BJ (cell line): Measurements from ENCODE around the gene HACD4. TPM values are rescaled to one million over a fixed set of nuclear protein-coding genes. Genes with fewer than 3 reads are reported as not detected.

Experiments used
- CTCF ChIA-PET: fragments of 350-600 bp; formaldehyde crosslinking; extraction: SDS; loops from one replicate; lab custom pipeline; 2021; ENCODE audit warnings: antibody characterized with exemption, inconsistent platforms; lab: Yijun Ruan, JAX
- POLR2A ChIA-PET: fragments of 300-600 bp; sonication (Branson Sonifier 250); formaldehyde crosslinking; extraction: SDS; loops from one replicate; lab custom pipeline; 2021; ENCODE audit warnings: antibody characterized with exemption; lab: Charles Lee
- DNase-seq: peaks from one replicate; pipeline ENCODE4 v3.0.0-alpha.2; 2011; ENCODE audit warnings: low read depth
- H3K27me3 ChIP-seq: 2 replicates; pipeline ENCODE4 v1.6.0; 2011; ENCODE audit warnings: low read length; ENCODE audit not compliant: control insufficient read depth, insufficient read depth
- H3K36me3 ChIP-seq: 2 replicates; pipeline ENCODE4 v1.5.1; 2011; ENCODE audit warnings: low read length; ENCODE audit not compliant: control insufficient read depth, insufficient read depth
- H3K4me3 ChIP-seq: 2 replicates; pipeline ENCODE4 v1.5.1; 2011; ENCODE audit warnings: low read depth, mild to moderate bottlenecking, control low read depth, low read length
- polyA plus RNA-seq: library from polyadenylated mRNA; depleted of rRNA; stranded (reverse); fragments of >200 nt; gene quantifications from 2 replicates; pipeline ENCODE4 v1.2.3, GENCODE V29; 2011
- TF ChIP-seq, protein P1 (sequence below): IDR thresholded peaks from 2 replicates; pipeline ENCODE4 v1.5.1; 2011; ENCODE audit warnings: low read depth, mild to moderate bottlenecking, control low read depth, inconsistent platforms, low read length, moderate library complexity; ENCODE audit not compliant: insufficient read depth

Gene HACD4
- polyA plus RNA-seq, 1 experiment: 4.3 TPM

DNA sequence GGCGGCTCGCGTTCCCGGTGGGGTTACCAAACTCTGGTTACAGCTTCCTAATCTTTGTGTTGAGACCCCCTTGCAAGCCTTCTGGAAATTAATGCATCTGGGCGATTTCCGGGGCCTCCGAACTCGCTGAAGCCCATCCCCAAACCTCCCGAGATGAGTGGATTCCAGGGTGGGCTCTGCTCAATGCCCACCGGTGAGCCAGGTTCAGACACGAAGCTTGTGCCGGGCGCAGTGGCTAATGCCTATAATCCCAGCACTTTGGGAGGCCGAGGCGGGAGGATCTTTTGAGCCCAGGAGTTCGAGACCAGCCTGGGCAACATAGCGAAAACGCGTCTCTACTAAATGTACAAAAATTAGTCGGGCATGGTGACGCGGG, 356 bp upstream of the HACD4 start:
- peak overlapping the region; percentile 61 for H3K4me3 ChIP-seq
- no peak for DNase-seq
- H3K36me3 ChIP-seq: no peaks in the 10 kb centered on the region
- TF ChIP-seq, protein P1, sequence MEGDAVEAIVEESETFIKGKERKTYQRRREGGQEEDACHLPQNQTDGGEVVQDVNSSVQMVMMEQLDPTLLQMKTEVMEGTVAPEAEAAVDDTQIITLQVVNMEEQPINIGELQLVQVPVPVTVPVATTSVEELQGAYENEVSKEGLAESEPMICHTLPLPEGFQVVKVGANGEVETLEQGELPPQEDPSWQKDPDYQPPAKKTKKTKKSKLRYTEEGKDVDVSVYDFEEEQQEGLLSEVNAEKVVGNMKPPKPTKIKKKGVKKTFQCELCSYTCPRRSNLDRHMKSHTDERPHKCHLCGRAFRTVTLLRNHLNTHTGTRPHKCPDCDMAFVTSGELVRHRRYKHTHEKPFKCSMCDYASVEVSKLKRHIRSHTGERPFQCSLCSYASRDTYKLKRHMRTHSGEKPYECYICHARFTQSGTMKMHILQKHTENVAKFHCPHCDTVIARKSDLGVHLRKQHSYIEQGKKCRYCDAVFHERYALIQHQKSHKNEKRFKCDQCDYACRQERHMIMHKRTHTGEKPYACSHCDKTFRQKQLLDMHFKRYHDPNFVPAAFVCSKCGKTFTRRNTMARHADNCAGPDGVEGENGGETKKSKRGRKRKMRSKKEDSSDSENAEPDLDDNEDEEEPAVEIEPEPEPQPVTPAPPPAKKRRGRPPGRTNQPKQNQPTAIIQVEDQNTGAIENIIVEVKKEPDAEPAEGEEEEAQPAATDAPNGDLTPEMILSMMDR: no peak
- no peaks in the 10 kb centered on the region for H3K27me3 ChIP-seq
- ChIA-PET CTCF (interaction anchor here (1.1 kb wide), 1 partner anchor 25 kb away, joined by 3 read pairs; no protein-coding TSS in a partner anchor), POLR2A (no interaction called here)

DNA sequence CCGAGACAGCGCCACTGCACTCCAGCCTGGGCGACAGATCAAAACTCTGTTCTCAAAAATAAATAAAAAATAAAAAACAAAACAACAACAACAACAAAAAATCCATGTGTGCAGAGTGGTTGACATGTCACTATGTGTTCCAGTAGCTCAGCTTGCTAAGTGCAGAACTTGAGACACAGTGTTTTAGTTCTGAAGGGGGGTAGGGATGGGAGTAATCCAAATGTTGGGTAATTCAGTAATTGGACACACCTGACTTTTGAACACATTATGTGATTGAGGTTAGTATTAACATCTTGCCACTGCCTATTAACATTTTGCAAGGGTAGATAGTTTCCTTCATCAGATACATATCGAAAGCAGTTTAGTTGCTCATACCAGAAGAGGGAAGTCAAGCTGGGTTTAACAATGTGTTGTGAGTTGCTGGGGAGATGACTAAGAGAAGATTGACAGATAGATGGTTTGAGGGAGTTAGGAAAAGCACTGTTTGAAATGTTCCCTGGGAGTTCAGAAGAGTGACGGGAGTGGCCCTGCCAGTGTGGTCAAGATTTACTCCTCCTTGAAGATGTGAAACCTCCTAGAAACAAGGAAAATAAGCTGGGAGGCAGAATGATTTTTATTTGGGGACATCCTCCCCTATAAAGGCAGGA, 928 bp downstream of the HACD4 start:
- Histone ChIP-seq H3K27me3 (no peaks in the 10 kb centered on the region), H3K4me3 (peak overlapping the region; percentile 61), H3K36me3 (no peaks in the 10 kb centered on the region)
- ChIA-PET CTCF (interaction anchor here (1.1 kb wide), 1 partner anchor 27 kb away, joined by 3 read pairs; no protein-coding TSS in a partner anchor), POLR2A (no interaction called here)
- peak; percentile 33 for DNase-seq
- TF ChIP-seq, protein P1: no peak

DNA sequence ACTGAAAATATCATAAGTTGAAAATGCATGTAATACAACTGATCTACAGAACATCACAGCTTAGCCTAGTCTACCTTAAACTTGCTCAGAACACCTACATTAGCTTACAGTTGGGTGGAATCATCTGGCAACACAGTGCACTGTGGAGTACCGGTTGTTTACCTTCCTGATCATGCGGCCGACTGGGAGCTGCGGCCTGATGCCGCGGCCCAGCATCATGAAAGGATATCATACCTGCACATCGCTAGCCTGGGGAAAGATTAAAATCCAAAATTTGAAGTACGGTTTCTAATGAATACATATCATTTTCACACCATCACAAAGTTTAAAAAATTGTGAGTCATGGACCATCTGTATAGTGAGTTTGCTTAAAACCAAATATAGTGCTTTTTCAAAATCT, 1.8 kb downstream of the HACD4 start:
- H3K27me3 ChIP-seq: no peaks in the 10 kb centered on the region
- no peak for DNase-seq
- TF ChIP-seq, protein P1: no peak
- no peak overlapping the region for H3K4me3 ChIP-seq
- no peaks in the 10 kb centered on the region for H3K36me3 ChIP-seq
- CTCF ChIA-PET: no interaction called here
- POLR2A ChIA-PET: no interaction called here

DNA sequence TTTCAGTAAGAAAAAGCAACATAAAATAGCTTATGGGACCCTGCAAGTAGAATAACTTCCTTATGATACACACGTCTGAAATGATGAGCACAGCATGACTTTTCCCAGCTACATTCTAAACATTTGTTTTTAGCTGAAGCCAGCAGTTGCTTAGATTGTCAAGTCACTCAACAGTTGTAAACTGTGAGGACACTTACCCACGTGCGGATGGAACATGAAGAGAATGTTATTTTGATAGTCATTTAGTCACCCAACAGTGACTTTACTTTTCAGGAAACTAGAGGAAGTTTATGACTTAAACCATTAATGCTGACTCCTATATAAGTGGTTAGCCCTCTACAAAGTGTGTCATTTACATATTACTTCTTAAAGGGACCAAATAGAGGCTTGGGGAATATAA, 3.0 kb downstream of the HACD4 start:
- no peak for DNase-seq
- POLR2A ChIA-PET: interaction anchor here (0.5 kb wide), 1 partner anchor 94 kb away, joined by 3 read pairs; no protein-coding TSS in a partner anchor
- no peaks in the 10 kb centered on the region for H3K36me3 ChIP-seq
- H3K4me3 ChIP-seq: no peak overlapping the region
- CTCF ChIA-PET: no interaction called here
- TF ChIP-seq, protein P1: no peak
- H3K27me3 ChIP-seq: no peaks in the 10 kb centered on the region

DNA sequence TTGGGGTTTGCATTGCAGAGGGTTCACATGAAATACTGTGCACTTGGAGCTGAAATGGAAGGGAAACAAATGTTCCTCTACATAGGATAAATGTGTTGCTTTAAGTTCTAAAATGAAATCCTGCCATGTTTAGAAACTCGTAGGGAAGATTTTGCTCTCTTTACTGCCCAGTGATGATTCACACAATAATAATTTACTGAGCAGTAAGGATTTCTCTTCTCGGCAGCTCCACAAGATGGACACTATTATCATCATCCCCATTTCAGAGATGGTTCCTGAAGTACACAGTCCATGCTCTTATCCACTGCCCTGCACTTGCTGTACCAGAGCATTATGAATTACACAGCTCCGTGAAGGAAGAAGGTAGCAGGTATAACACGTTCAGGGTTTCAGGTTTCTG, 4.1 kb downstream of the HACD4 start:
- H3K27me3 ChIP-seq: no peaks in the 10 kb centered on the region
- DNase-seq: no peak
- CTCF ChIA-PET: no interaction called here

More for the DNA sequence above, 4.1 kb downstream of the HACD4 start:
- no peaks in the 10 kb centered on the region for H3K36me3 ChIP-seq
- H3K4me3 ChIP-seq: no peak overlapping the region
- POLR2A ChIA-PET: no interaction called here
- TF ChIP-seq, protein P1: no peak
